GM12801 (cell line): ENCODE measurements around the gene PPP1R13B.

Experiments used
- CTCF ChIP-seq: IDR thresholded peaks from one replicate; pipeline ENCODE4 v1.5.1; 2011; ENCODE audit warnings: control low read depth; ENCODE audit not compliant: insufficient read length; ENCODE audit errors: extremely low read depth

The PPP1R13B gene

DNA sequence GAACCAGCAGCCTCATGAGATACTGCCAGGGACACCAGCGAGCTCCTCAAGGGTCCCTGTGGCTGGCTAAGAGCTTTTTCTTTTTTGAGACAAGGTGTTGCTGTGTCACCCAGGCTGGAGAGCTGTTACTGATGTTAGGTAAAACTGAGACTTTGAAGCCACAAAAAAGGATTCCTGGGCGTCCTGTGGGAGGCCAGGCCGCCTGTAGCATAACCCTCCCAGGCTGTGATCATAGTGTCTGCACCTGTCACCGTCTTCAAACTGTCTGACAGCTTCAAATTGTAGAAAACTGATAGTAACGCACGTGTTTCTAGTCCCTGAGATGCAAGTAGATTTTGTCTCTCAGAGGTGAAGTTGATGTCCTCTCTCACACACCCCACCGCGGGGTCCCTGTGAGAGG lies 127.6 kb downstream of the PPP1R13B start:
- TF ChIP-seq CTCF: no peak

- TF ChIP-seq CTCF: no peak
Observed at GRCh38 chr14:103718572-103718971, 128.8 kb downstream of the PPP1R13B start.

DNA sequence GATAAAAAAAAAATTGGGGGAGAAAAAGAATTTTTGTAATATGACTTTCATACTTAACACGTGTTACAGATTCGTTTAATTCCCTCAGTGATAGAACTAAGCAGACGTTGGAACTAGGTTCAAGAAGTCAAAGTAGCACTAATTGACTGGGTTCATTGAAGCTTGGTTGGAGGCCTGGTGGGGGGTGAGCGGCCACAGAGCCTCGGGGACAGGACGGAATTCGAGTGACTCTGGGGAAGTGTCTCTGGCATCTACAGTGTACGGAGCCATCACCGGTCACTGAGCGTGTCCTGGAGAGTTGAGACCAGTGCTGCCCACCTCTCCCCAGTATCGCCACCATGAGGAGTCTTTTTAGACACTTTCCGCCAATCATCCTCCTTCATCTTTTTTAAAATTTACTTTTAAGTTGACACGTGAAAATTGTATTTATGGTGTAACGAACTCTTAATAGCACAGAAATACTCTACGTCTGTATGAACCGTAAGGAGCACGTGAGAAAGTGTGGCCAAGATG lies 130.4 kb downstream of the PPP1R13B start:
- TF ChIP-seq CTCF: no peak

DNA sequence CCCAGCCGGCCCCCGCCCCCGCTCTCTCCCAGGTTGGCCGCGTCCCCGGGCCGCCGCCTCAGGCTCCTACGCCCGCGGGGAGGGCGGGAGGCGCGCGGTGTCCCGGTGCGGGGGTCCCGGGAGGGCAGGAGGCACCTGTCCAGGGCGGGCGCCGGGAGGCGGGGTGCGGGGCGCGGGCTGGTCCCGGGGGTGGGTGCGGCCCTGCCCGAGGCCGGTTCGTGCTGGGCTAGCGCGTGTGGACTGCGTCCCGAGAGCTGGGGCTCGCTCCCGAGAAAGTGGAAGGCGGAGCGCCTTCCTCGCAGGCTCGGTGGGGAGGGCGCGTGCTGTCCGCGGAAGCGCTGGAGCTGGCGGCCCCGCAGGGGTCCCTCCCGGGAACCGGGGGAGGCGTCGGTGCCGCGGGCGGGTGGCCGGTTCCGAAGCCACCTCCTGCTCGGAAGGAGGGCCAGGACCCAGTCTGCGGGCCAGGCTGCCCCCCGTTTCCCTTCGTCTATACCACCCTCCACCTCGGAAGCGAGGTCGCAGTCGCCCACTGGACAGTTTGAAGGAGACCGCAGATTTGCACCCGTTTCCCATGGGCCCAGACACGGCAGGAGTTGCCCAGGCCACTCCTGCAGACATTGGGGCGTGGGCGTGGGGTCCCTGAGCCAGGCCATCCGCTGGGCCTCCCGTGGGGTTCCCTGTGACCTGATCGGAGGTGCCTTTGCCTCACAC lies 131.1 kb downstream of the PPP1R13B start:
- TF ChIP-seq CTCF: no peak

DNA sequence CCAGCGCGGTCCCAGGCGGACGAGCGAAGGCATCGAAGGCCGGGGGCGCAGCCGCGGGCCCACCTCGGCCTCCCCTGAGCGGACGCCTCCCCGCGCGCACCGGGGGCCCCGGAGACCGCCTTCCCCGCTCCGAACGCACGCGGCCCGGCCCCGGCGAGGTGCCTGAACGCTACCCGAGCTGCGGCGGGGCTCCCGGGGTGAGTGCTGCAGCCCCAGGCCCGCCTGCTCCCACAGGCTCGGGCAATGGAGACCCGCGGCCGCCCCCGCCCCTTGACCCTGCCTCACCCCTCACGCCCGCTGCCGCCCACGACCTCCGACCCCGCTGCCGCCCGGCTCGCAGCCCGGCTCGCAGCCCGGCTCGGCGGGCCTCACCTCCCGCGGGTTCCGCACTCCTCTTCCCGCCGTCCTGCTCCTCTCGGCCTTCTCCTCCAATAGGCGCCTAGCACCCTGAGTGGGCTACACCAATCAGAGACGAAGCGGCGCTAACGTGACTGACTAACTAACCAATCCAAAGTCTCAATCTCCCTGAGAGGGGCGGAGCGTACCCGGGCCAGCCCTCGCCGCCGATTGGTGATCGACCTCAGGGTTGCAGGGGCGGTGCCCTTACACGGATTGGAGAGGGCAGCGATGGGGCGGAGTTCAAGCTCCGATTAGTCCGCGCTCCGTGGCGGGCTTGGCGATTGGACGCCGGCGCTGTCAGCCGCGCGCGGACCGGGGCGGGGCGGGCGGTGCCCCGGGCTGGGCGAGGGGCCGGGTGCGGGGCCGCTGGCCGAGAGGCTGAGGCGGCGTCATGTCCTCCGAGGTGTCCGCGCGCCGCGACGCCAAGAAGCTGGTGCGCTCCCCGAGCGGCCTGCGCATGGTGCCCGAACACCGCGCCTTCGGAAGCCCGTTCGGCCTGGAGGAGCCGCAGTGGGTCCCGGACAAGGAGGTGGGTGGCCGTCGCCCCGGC lies 132.0 kb downstream of the PPP1R13B start, which contains the start of the genes XRCC3 and ZFYVE21:
TSS of gene XRCC3 (minus strand) at position 400 of the 949 bp plus-strand sequence. CDS start 4,364 bp downstream, outside the sequence.
TSS of gene ZFYVE21 (plus strand) at position 759 of the 949 bp plus-strand sequence. CDS start at position 791, 32 bp downstream.
- TF ChIP-seq CTCF: no peak

DNA sequence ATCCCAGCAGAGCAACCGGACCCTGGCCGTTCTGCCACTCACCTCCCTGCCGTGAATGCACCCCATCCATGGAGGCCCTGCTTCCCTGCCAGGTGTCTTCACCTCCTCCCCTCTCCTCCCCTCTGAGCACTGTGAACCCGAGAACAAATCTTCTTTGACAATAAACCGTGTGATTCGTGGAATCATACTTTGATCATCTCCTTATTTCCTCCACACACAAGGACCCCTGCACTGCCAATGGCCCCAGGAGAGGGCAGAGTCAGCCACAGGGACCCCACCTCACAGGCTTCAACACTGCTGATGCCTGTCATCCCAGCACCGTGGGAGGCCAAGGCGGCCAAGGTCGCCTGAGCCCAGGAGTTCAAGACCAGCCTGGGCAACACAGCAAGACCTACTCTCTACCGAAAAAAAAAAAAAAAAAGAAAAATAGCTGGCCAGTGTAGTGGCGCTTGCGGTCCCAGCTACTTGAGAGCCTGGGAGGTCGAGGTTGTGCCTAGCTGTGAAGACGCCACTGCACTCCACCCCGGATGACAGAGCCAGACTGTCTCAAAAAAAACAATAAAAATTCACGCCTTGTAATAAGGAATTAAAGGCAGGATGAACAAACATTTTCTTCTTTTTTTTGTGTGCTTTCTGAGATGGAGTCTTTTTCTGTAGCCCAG lies 133.2 kb downstream of the PPP1R13B start:
- no peak for TF ChIP-seq CTCF
